Measurements from ENCODE around the gene IPMK.

- TF ChIP-seq CTCF (conservative IDR thresholded peaks at IDR 0.05 in 1 of 2, IDR thresholded peaks at IDR 0.05 in 1 of 2; ENCODE audit: extremely low read depth in 1 of 2, insufficient read depth in 1 of 2, low read depth in 1 of 2, low read length in 2 of 2) (no peak), EZH2 (IDR thresholded peaks at IDR 0.05; ENCODE audit: borderline replicate concordance, low read length) (no peak)
Measured at GRCh38 chr10:58260334-58260733, 7.4 kb downstream of the IPMK start.
